ENCODE measurements around the gene OR52E6.

GRCh38 chr11:5837695-5838094, 4.0 kb downstream of the OR52E6 start:
- TF ChIP-seq CTCF (IDR thresholded peaks at IDR 0.05) (no peak), POLR2A (IDR thresholded peaks at IDR 0.05) (no peak)
